GM19463 (cell line): ENCODE results near the gene TARDBP.
"Not testable (repeated sequence)": the region's sequence is repeated elsewhere in the genome, so short reads cannot be mapped to it uniquely, and the experiment has no call there.

Experiments
- ATAC-seq: cut with Tn5 transposase; IDR thresholded peaks from one replicate; pipeline ENCODE4 v1.9.1; 2021; ENCODE audit warnings: mild to moderate bottlenecking, moderate library complexity; ENCODE audit not compliant: unreplicated experiment

TARDBP gene

GRCh38 chr1:11042065-11042464, 29.6 kb downstream of the TARDBP start:
- no peak for ATAC-seq

GRCh38 chr1:11042995-11043874, 30.8 kb downstream of the TARDBP start:
- no peak for ATAC-seq

- no peak for ATAC-seq
These were observed 31.8 kb downstream of the TARDBP start for GRCh38 chr1:11044086-11044848.

- no peak for ATAC-seq
These were observed 32.5 kb downstream of the TARDBP start for GRCh38 chr1:11044849-11045427.

GRCh38 chr1:11045428-11046269, 33.2 kb downstream of the TARDBP start:
- ATAC-seq, result no peak

GRCh38 chr1:11046270-11046566, 33.8 kb downstream of the TARDBP start:
- ATAC-seq, result no peak

GRCh38 chr1:11046625-11047365, 34.3 kb downstream of the TARDBP start, which contains the start of gene MASP2:
TSS of gene MASP2 (minus strand) at chr1:11047239. CDS start at chr1:11047207, 32 bp downstream.
- no peak for ATAC-seq

- not testable (repeated sequence) for ATAC-seq
These were observed 38.7 kb downstream of the TARDBP start for GRCh38 chr1:11051121-11051520.

- ATAC-seq, result no peak
These were observed 39.5 kb downstream of the TARDBP start for GRCh38 chr1:11051781-11052511.

GRCh38 chr1:11052839-11053757, 40.6 kb downstream of the TARDBP start:
- ATAC-seq, result no peak

- no peak for ATAC-seq
These were observed 41.3 kb downstream of the TARDBP start for GRCh38 chr1:11053758-11054137.

GRCh38 chr1:11054181-11054580, 41.7 kb downstream of the TARDBP start:
- ATAC-seq, result no peak

- no peak for ATAC-seq
These were observed 42.2 kb downstream of the TARDBP start for GRCh38 chr1:11054666-11055065.

- ATAC-seq, result no peak
These were observed 43.2 kb downstream of the TARDBP start for GRCh38 chr1:11055676-11056075.

GRCh38 chr1:11056504-11056903, 44.0 kb downstream of the TARDBP start:
- ATAC-seq, result no peak

GRCh38 chr1:11057477-11057876, 45.0 kb downstream of the TARDBP start:
- ATAC-seq, result no peak

- no peak for ATAC-seq
These were observed 45.6 kb downstream of the TARDBP start for GRCh38 chr1:11058026-11058425.

GRCh38 chr1:11058595-11059154, 46.2 kb downstream of the TARDBP start:
- no peak for ATAC-seq
